ENCODE results near the gene IQCF6. TPM values are rescaled to one million over a fixed set of nuclear protein-coding genes. Genes with fewer than 3 reads are reported as not detected.
"Not testable (repeated sequence)": the region's sequence is repeated elsewhere in the genome, so short reads cannot be mapped to it uniquely, and the experiment has no call there.

IQCF6 gene
- total RNA-seq, 3 donors from 2014 or later: not detected

GRCh38 chr3:51777985-51778384 is 1.1 kb downstream of the IQCF6 start:
- H3K4me1 ChIP-seq (ENCODE audit: low read depth): no peaks in the 10 kb centered on the region
- ATAC-seq (no peak), DNase-seq (no peak)
- no peaks in the 10 kb centered on the region for H3K36me3 ChIP-seq (ENCODE audit: low read depth)
- no peak overlapping the region for H3K4me3 ChIP-seq
- intact Hi-C loops (cut with DNase I, micrococcal nuclease): no loop called here
- H3K9me3 ChIP-seq: no peaks in the 10 kb centered on the region
- TF ChIP-seq CTCF (IDR thresholded peaks at IDR 0.05): no peak

GRCh38 chr3:51773529-51774056 is 5.4 kb downstream of the IQCF6 start:
- no peaks in the 10 kb centered on the region for H3K9me3 ChIP-seq
- H3K4me1 ChIP-seq (ENCODE audit: low read depth): no peaks in the 10 kb centered on the region
- no peak overlapping the region for H3K4me3 ChIP-seq
- ATAC-seq: no peak
- no peak for TF ChIP-seq CTCF (IDR thresholded peaks at IDR 0.05)
- no peaks in the 10 kb centered on the region for H3K36me3 ChIP-seq (ENCODE audit: low read depth)
- intact Hi-C loops (cut with DNase I, micrococcal nuclease): no loop called here
- DNase-seq: no peak

- intact Hi-C loops (cut with DNase I, micrococcal nuclease): no loop called here
- H3K4me1 ChIP-seq (ENCODE audit: low read depth): no peaks in the 10 kb centered on the region
- TF ChIP-seq CTCF (IDR thresholded peaks at IDR 0.05): no peak
- no peak overlapping the region for H3K4me3 ChIP-seq
- ATAC-seq (no peak), DNase-seq (no peak)
- no peaks in the 10 kb centered on the region for H3K36me3 ChIP-seq (ENCODE audit: low read depth)
- H3K9me3 ChIP-seq: peaks cover 19% of the 10 kb centered on the region
Observed at GRCh38 chr3:51759203-51759602, 19.8 kb downstream of the IQCF6 start.

- DNase-seq: peak in 1 of 3 donors; percentile 3
- intact Hi-C loops (cut with DNase I, micrococcal nuclease); H3K4me3 ChIP-seq; H3K4me1 ChIP-seq (ENCODE audit: low read depth); H3K36me3 ChIP-seq (ENCODE audit: low read depth); H3K9me3 ChIP-seq: not testable (repeated sequence)
- peak; percentile 59 for ATAC-seq
Observed at GRCh38 chr3:51753763-51754750, 25.0 kb downstream of the IQCF6 start.

GRCh38 chr3:51751287-51751686 is 27.8 kb downstream of the IQCF6 start:
- ATAC-seq: no peak
- intact Hi-C loops (cut with DNase I, micrococcal nuclease): no loop called here
- no peak for TF ChIP-seq CTCF (IDR thresholded peaks at IDR 0.05)
- no peaks in the 10 kb centered on the region for H3K36me3 ChIP-seq (ENCODE audit: low read depth)
- H3K4me3 ChIP-seq: no peak overlapping the region
- H3K9me3 ChIP-seq: no peaks in the 10 kb centered on the region
- no peaks in the 10 kb centered on the region for H3K4me1 ChIP-seq (ENCODE audit: low read depth)
- no peak for DNase-seq

- H3K4me3 ChIP-seq: no peak overlapping the region
- no peaks in the 10 kb centered on the region for H3K4me1 ChIP-seq (ENCODE audit: low read depth)
- intact Hi-C loops (cut with DNase I, micrococcal nuclease): no loop called here
- no peaks in the 10 kb centered on the region for H3K9me3 ChIP-seq
- no peaks in the 10 kb centered on the region for H3K36me3 ChIP-seq (ENCODE audit: low read depth)
- no peak for TF ChIP-seq CTCF (IDR thresholded peaks at IDR 0.05)
- no peak for ATAC-seq
- DNase-seq: no peak
Observed at GRCh38 chr3:51750878-51751277, 28.2 kb downstream of the IQCF6 start.
